HEK293 (cell line): ENCODE measurements around the gene OR10AD1.

Experiments
- BCL11B ChIP-seq: fragments of 450-650 bp; formaldehyde crosslinking; IDR thresholded peaks from 2 replicates; pipeline ENCODE4 v1.5.1; 2016; ENCODE audit warnings: low read depth, missing biosample characterization, missing genetic modification characterization
- EGR2 ChIP-seq: fragments of 450-650 bp; formaldehyde crosslinking; IDR thresholded peaks from 2 replicates; pipeline ENCODE4 v1.5.1; 2016; ENCODE audit warnings: low read depth, missing biosample characterization, missing genetic modification characterization
- ELK4 ChIP-seq: IDR thresholded peaks from 2 replicates; pipeline ENCODE4 v1.6.1; 2011; ENCODE audit warnings: mild to moderate bottlenecking, low read depth, low read length, borderline replicate concordance
- MYNN ChIP-seq: fragments of 450-650 bp; formaldehyde crosslinking; IDR thresholded peaks from 2 replicates; pipeline ENCODE4 v1.5.1; 2016; ENCODE audit warnings: missing biosample characterization, missing genetic modification characterization, borderline replicate concordance
- OVOL3 ChIP-seq: fragments of 450-650 bp; formaldehyde crosslinking; IDR thresholded peaks from 2 replicates; pipeline ENCODE4 v1.5.1; 2016; ENCODE audit warnings: missing biosample characterization, missing genetic modification characterization
- REPIN1 ChIP-seq: fragments of 450-650 bp; formaldehyde crosslinking; IDR thresholded peaks from 2 replicates; pipeline ENCODE4 v1.5.1; 2017; ENCODE audit warnings: missing biosample characterization, missing genetic modification characterization, low read depth
- ZBTB20 ChIP-seq: fragments of 450-650 bp; formaldehyde crosslinking; IDR thresholded peaks from 2 replicates; pipeline ENCODE4 v1.5.1; 2016; ENCODE audit warnings: missing biosample characterization, missing genetic modification characterization
- ZBTB7A ChIP-seq: fragments of 450-650 bp; formaldehyde crosslinking; IDR thresholded peaks from 2 replicates; pipeline ENCODE4 v1.5.1; 2016; ENCODE audit warnings: low read depth, missing biosample characterization, missing genetic modification characterization
- ZNF138 ChIP-seq: fragments of 450-650 bp; formaldehyde crosslinking; IDR thresholded peaks from 2 replicates; pipeline ENCODE4 v1.5.1; 2016; ENCODE audit warnings: missing biosample characterization, missing genetic modification characterization, borderline replicate concordance
- ZNF16 ChIP-seq: fragments of 450-650 bp; formaldehyde crosslinking; IDR thresholded peaks from 2 replicates; pipeline ENCODE4 v1.5.1; 2016; ENCODE audit warnings: low read depth, missing biosample characterization, missing genetic modification characterization
- ZNF184 ChIP-seq: fragments of 450-650 bp; IDR thresholded peaks from 2 replicates; pipeline ENCODE4 v1.5.1; 2018; ENCODE audit warnings: missing biosample characterization, mild to moderate bottlenecking, missing genetic modification characterization
- ZNF274 ChIP-seq, 2 experiments: fragments of 200-500 bp in 1 of 2; fragments of 450-650 bp in 1 of 2; sonication (Bioruptor generic) in 1 of 2; formaldehyde crosslinking in 1 of 2; IDR thresholded peaks; 2 replicates each; pipeline versions ENCODE4 v1.5.1 to v1.6.1; 2014 to 2016; ENCODE audit warnings: borderline replicate concordance in 1 of 2, inconsistent platforms in 1 of 2, low read length in 1 of 2, missing biosample characterization in 1 of 2, missing genetic modification characterization in 1 of 2
- ZNF362 ChIP-seq: fragments of 450-650 bp; formaldehyde crosslinking; IDR thresholded peaks from 2 replicates; pipeline ENCODE4 v1.5.1; 2016; ENCODE audit warnings: missing biosample characterization, missing genetic modification characterization
- ZNF394 ChIP-seq: fragments of 450-650 bp; formaldehyde crosslinking; IDR thresholded peaks from 2 replicates; pipeline ENCODE4 v1.5.1; 2016; ENCODE audit warnings: missing biosample characterization, missing genetic modification characterization, mild to moderate bottlenecking, moderate library complexity, borderline replicate concordance
- ZNF501 ChIP-seq: fragments of 450-650 bp; formaldehyde crosslinking; IDR thresholded peaks from 2 replicates; pipeline ENCODE4 v1.5.1; 2016; ENCODE audit warnings: missing biosample characterization, missing genetic modification characterization
- ZNF560 ChIP-seq: fragments of 450-650 bp; formaldehyde crosslinking; IDR thresholded peaks from 2 replicates; pipeline ENCODE4 v1.5.1; 2017; ENCODE audit warnings: missing biosample characterization, missing genetic modification characterization, borderline replicate concordance
- ZNF585B ChIP-seq: fragments of 450-650 bp; formaldehyde crosslinking; IDR thresholded peaks from 2 replicates; pipeline ENCODE4 v1.5.1; 2016; ENCODE audit warnings: missing biosample characterization, missing genetic modification characterization
- ZNF600 ChIP-seq: fragments of 450-650 bp; formaldehyde crosslinking; IDR thresholded peaks from 2 replicates; pipeline ENCODE4 v1.5.1; 2016; ENCODE audit warnings: missing biosample characterization, missing genetic modification characterization
- ZNF660 ChIP-seq: fragments of 450-650 bp; IDR thresholded peaks from 2 replicates; pipeline ENCODE4 v1.5.1; 2018; ENCODE audit warnings: missing biosample characterization, mild to moderate bottlenecking, missing genetic modification characterization
- ZNF692 ChIP-seq: fragments of 450-650 bp; formaldehyde crosslinking; IDR thresholded peaks from 2 replicates; pipeline ENCODE4 v1.5.1; 2016; ENCODE audit warnings: missing biosample characterization, missing genetic modification characterization
- TF ChIP-seq, protein P1 (sequence below): fragments of 450-650 bp; formaldehyde crosslinking; IDR thresholded peaks from 2 replicates; pipeline ENCODE4 v1.5.1; 2016; ENCODE audit warnings: missing biosample characterization, missing genetic modification characterization, borderline replicate concordance
- TF ChIP-seq, protein P2 (sequence below): fragments of 450-650 bp; formaldehyde crosslinking; IDR thresholded peaks from 2 replicates; pipeline ENCODE4 v1.5.1; 2016; ENCODE audit warnings: missing biosample characterization, missing genetic modification characterization, borderline replicate concordance
- TF ChIP-seq, protein P3 (sequence below): fragments of 450-650 bp; formaldehyde crosslinking; conservative IDR thresholded peaks from 2 replicates; pipeline ENCODE4 v1.5.1; 2016; ENCODE audit warnings: low read depth, missing biosample characterization, missing genetic modification characterization

Gene OR10AD1

DNA sequence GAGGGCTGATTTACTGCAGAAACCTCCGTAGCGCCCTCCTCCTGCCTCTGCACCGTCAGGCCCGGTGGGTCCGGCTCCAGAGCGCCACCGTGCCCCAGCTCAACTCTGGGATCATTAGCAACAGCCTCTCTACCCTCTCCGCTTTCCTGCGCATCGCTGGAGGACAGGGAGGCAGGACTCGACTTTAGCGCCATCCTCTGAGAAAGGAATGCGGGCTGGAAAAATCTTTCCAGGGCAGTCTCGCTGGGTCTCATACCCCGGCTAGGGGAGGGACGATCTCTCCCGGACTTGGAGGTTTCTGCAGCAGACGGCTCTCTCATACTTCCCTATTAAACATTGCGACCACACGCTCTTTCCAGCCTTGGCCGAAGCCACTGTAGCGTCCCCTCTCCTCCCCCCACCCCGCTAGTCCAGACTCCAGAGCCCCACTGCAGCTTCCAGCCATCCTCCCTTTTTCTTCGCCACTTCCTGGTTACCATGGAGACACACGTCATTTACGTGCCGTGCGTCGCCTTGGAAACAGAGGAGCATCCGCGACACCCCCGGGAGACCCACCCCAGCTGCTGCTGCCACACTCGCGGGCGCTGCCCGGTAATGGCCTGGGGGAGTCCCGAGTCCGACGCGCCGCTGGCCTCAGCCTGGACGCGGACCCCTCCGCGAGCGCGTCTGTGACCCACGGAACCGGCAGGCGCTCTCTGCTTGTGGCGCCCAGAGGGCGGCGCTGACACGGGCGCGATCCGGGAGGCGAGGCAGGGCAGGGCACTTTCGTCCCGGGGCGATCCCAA is 19.8 kb downstream of the OR10AD1 start, which contains the start of gene CCDC184 (continued):
- TF ChIP-seq, protein P1, sequence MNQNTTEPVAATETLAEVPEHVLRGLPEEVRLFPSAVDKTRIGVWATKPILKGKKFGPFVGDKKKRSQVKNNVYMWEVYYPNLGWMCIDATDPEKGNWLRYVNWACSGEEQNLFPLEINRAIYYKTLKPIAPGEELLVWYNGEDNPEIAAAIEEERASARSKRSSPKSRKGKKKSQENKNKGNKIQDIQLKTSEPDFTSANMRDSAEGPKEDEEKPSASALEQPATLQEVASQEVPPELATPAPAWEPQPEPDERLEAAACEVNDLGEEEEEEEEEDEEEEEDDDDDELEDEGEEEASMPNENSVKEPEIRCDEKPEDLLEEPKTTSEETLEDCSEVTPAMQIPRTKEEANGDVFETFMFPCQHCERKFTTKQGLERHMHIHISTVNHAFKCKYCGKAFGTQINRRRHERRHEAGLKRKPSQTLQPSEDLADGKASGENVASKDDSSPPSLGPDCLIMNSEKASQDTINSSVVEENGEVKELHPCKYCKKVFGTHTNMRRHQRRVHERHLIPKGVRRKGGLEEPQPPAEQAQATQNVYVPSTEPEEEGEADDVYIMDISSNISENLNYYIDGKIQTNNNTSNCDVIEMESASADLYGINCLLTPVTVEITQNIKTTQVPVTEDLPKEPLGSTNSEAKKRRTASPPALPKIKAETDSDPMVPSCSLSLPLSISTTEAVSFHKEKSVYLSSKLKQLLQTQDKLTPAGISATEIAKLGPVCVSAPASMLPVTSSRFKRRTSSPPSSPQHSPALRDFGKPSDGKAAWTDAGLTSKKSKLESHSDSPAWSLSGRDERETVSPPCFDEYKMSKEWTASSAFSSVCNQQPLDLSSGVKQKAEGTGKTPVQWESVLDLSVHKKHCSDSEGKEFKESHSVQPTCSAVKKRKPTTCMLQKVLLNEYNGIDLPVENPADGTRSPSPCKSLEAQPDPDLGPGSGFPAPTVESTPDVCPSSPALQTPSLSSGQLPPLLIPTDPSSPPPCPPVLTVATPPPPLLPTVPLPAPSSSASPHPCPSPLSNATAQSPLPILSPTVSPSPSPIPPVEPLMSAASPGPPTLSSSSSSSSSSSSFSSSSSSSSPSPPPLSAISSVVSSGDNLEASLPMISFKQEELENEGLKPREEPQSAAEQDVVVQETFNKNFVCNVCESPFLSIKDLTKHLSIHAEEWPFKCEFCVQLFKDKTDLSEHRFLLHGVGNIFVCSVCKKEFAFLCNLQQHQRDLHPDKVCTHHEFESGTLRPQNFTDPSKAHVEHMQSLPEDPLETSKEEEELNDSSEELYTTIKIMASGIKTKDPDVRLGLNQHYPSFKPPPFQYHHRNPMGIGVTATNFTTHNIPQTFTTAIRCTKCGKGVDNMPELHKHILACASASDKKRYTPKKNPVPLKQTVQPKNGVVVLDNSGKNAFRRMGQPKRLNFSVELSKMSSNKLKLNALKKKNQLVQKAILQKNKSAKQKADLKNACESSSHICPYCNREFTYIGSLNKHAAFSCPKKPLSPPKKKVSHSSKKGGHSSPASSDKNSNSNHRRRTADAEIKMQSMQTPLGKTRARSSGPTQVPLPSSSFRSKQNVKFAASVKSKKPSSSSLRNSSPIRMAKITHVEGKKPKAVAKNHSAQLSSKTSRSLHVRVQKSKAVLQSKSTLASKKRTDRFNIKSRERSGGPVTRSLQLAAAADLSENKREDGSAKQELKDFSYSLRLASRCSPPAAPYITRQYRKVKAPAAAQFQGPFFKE (tag by site-specific recombination), result no peak
- TF ChIP-seq ZNF394 (tag by site-specific recombination) (peak; percentile 60; the same call in 1 of the 2 replicates), ZNF692 (tag by site-specific recombination) (peak; percentile 93), ZNF138 (no peak), BCL11B (tag by site-specific recombination) (no peak), ELK4 (no peak), ZBTB7A (tag by site-specific recombination) (no peak; the same call in 1 of the 2 replicates), MYNN (peak; percentile 94), ZBTB20 (peak; percentile 74), ZNF560 (tag by site-specific recombination) (no peak), ZNF660 (0 out of 2 replicates have a peak, but pooled peaks have one; percentile 46), ZNF585B (tag by site-specific recombination) (no peak), ZNF274 (IDR thresholded peaks at IDR 0.05; ENCODE audit: low read length) (no peak), ZNF274 (tag by site-specific recombination; IDR thresholded peaks at IDR 0.05; ENCODE audit: borderline replicate concordance) (no peak), EGR2 (tag by site-specific recombination) (no peak), REPIN1 (tag by site-specific recombination) (no peak), ZNF16 (tag by site-specific recombination) (no peak), ZNF362 (tag by site-specific recombination) (no peak), ZNF184 (tag by site-specific recombination) (no peak), OVOL3 (tag by site-specific recombination) (no peak), ZNF501 (tag by site-specific recombination) (no peak; the same call in 1 of the 2 replicates), ZNF600 (peak; percentile 96)
- TF ChIP-seq, protein P2, sequence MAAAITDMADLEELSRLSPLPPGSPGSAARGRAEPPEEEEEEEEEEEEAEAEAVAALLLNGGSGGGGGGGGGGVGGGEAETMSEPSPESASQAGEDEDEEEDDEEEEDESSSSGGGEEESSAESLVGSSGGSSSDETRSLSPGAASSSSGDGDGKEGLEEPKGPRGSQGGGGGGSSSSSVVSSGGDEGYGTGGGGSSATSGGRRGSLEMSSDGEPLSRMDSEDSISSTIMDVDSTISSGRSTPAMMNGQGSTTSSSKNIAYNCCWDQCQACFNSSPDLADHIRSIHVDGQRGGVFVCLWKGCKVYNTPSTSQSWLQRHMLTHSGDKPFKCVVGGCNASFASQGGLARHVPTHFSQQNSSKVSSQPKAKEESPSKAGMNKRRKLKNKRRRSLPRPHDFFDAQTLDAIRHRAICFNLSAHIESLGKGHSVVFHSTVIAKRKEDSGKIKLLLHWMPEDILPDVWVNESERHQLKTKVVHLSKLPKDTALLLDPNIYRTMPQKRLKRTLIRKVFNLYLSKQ (tag by site-specific recombination), result no peak
- TF ChIP-seq, protein P3, sequence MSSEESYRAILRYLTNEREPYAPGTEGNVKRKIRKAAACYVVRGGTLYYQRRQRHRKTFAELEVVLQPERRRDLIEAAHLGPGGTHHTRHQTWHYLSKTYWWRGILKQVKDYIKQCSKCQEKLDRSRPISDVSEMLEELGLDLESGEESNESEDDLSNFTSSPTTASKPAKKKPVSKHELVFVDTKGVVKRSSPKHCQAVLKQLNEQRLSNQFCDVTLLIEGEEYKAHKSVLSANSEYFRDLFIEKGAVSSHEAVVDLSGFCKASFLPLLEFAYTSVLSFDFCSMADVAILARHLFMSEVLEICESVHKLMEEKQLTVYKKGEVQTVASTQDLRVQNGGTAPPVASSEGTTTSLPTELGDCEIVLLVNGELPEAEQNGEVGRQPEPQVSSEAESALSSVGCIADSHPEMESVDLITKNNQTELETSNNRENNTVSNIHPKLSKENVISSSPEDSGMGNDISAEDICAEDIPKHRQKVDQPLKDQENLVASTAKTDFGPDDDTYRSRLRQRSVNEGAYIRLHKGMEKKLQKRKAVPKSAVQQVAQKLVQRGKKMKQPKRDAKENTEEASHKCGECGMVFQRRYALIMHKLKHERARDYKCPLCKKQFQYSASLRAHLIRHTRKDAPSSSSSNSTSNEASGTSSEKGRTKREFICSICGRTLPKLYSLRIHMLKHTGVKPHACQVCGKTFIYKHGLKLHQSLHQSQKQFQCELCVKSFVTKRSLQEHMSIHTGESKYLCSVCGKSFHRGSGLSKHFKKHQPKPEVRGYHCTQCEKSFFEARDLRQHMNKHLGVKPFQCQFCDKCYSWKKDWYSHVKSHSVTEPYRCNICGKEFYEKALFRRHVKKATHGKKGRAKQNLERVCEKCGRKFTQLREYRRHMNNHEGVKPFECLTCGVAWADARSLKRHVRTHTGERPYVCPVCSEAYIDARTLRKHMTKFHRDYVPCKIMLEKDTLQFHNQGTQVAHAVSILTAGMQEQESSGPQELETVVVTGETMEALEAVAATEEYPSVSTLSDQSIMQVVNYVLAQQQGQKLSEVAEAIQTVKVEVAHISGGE (tag by site-specific recombination), result no peak; the same call in 1 of the 2 replicates
